ENCODE data around the gene CENPT. TPM values are rescaled to one million over a fixed set of nuclear protein-coding genes. Genes with fewer than 3 reads are reported as not detected.

The CENPT gene
- total and polyA plus RNA-seq, 2 of the 13 experiments (the other 11 are each of a cell fraction or from before 2014, with no cell fraction given): 40.9 to 43.3 TPM

- TF ChIP-seq NR3C1 (CRISPR knock-in tag; IDR thresholded peaks at IDR 0.05): no peak; the same call in 1 of the 2 replicates
- no peak for TF ChIP-seq GPBP1L1 (CRISPR knock-in tag; IDR thresholded peaks at IDR 0.05)
- TF ChIP-seq ZNF646 (CRISPR knock-in tag; IDR thresholded peaks at IDR 0.05): no peak
- TF ChIP-seq ZNF607 (CRISPR knock-in tag; IDR thresholded peaks at IDR 0.05; ENCODE audit: borderline replicate concordance): peak; percentile 96
- TF ChIP-seq ZNF232 (CRISPR knock-in tag; IDR thresholded peaks at IDR 0.05; ENCODE audit: borderline replicate concordance): no peak
- TF ChIP-seq TBP (CRISPR knock-in tag; IDR thresholded peaks at IDR 0.05): peak; percentile 98
- no peak for TF ChIP-seq SRSF9 (IDR thresholded peaks at IDR 0.05; ENCODE audit: borderline replicate concordance, insufficient read depth, low read depth, low read length, poor library complexity, severe bottlenecking)
- TF ChIP-seq SRY (CRISPR knock-in tag; IDR thresholded peaks at IDR 0.05): peak; percentile 92
- peak; percentile 49; the same call in 1 of the 2 replicates for TF ChIP-seq ZNF879 (CRISPR knock-in tag; IDR thresholded peaks at IDR 0.05)
- TF ChIP-seq SMC3 (IDR thresholded peaks at IDR 0.05; ENCODE audit: low read length): no peak
- no peak for TF ChIP-seq TEF (CRISPR knock-in tag; IDR thresholded peaks at IDR 0.05)
- peak; percentile 86 for TF ChIP-seq PHF21A (CRISPR knock-in tag; IDR thresholded peaks at IDR 0.05)
- TF ChIP-seq TFDP1 (CRISPR knock-in tag; IDR thresholded peaks at IDR 0.05; ENCODE audit: borderline replicate concordance): peak; percentile 77
- peak; percentile 93 for TF ChIP-seq ETV5 (CRISPR knock-in tag; IDR thresholded peaks at IDR 0.05; ENCODE audit: borderline replicate concordance)
- peak; percentile 71; the same call in 1 of the 2 replicates for TF ChIP-seq HES4 (CRISPR knock-in tag; IDR thresholded peaks at IDR 0.05; ENCODE audit: borderline replicate concordance)
- peak; percentile 82; the same call in 1 of the 2 replicates for TF ChIP-seq ZNF564 (CRISPR knock-in tag; IDR thresholded peaks at IDR 0.05)
- TF ChIP-seq POLR2A (IDR thresholded peaks at IDR 0.05; ENCODE audit: insufficient read depth in 1 of 2, low read depth in 2 of 2, low read length in 2 of 2): peak; percentile 68 to 87
- 0 out of 2 replicates have a peak, but pooled peaks have one; percentile 76 for TF ChIP-seq ZNF550 (CRISPR knock-in tag; IDR thresholded peaks at IDR 0.05; ENCODE audit: borderline replicate concordance)
- peak; percentile 20; the same call in 1 of the 2 replicates for TF ChIP-seq POLR2AphosphoS2 (IDR thresholded peaks at IDR 0.05; ENCODE audit: low read depth, low read length)
- TF ChIP-seq ZNF451 (CRISPR knock-in tag; IDR thresholded peaks at IDR 0.05): peak; percentile 69; the same call in 1 of the 2 replicates
Measured at GRCh38 chr16:67872631-67873434, 25.3 kb upstream of the CENPT start, which contains the start of gene EDC4 (continued).
